ENCODE results near the gene PRIM2.
"Not testable (repeated sequence)": the region's sequence is repeated elsewhere in the genome, so short reads cannot be mapped to it uniquely, and the experiment has no call there.

PRIM2 gene

GRCh38 chr6:57310817-57311157, 6.6 kb upstream of the PRIM2 start:
- Histone ChIP-seq H3K9me3 (ENCODE audit: control insufficient read depth, insufficient read depth, low read length) (no peaks in the 10 kb centered on the region), H3K9ac (ENCODE audit: low read depth, low read length) (no peak overlapping the region), H3K27me3 (ENCODE audit: control insufficient read depth, insufficient read depth, low read length) (no peaks in the 10 kb centered on the region), H3K4me1 (ENCODE audit: control insufficient read depth, insufficient read depth, low read length) (no peaks in the 10 kb centered on the region), H3K4me3 (ENCODE audit: low read depth, low read length) (no peak overlapping the region), H3K36me3 (ENCODE audit: control insufficient read depth, insufficient read depth, low read length) (no peaks in the 10 kb centered on the region)

DNA sequence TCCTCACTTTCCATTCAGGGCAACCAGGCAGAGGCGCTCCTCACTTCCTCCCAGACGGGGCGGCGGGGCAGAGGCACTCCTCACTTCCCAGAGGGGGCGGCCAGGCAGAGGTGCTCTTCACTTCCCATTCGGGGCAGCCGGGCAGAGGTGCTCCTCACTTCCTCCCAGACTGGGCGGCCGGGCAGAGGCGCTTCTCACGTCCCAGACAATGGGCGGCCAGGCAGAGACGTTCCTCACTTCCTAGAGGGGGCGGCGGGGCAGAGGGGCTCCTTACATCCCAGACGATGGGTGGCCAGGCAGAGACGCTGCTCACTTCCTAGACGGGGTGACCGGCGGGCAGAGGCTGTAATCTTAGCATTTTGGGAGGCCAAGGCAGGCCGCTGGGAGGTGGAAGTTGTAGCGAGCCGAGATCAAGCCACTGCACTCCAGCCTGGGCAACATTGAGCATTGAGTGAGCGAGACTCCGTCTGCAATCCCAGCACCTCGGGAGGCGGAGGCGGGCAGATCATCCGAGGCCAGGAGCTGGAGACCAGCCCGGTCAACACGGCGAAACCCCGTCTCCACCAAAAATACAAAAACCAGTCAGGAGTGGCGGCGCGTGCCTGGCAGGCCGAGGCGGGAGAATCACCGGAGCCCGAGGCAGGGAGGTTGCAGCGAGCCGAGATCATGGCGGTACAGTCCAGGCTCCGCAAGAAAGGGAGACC, 6.0 kb upstream of the PRIM2 start:
- not testable (repeated sequence) for H3K27me3 ChIP-seq (ENCODE audit: control insufficient read depth, insufficient read depth, low read length); H3K4me3 ChIP-seq (ENCODE audit: low read depth, low read length); H3K4me1 ChIP-seq (ENCODE audit: control insufficient read depth, insufficient read depth, low read length); H3K36me3 ChIP-seq (ENCODE audit: control insufficient read depth, insufficient read depth, low read length); H3K9me3 ChIP-seq (ENCODE audit: control insufficient read depth, insufficient read depth, low read length); H3K9ac ChIP-seq (ENCODE audit: low read depth, low read length)

DNA sequence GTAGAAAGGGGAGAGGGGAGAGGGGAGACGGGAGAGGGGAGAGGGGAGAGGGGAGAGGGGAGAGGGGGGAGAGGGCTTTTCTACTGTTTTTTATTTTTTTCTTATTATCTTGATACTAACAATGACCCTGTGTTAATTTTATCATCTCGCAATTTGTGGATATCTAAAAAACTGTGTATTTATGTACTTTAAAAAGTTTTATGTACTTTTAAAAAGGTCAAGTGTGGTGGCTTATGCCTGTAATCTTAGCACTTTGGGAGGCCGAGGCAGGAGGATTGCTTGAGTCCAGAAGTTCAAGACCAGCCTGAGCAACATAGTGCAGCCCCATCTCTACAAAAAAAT, 5.5 kb upstream of the PRIM2 start:
- no peaks in the 10 kb centered on the region for H3K27me3 ChIP-seq (ENCODE audit: control insufficient read depth, insufficient read depth, low read length)
- H3K36me3 ChIP-seq (ENCODE audit: control insufficient read depth, insufficient read depth, low read length) = no peaks in the 10 kb centered on the region
- no peak overlapping the region for H3K4me3 ChIP-seq (ENCODE audit: low read depth, low read length)
- no peaks in the 10 kb centered on the region for H3K9me3 ChIP-seq (ENCODE audit: control insufficient read depth, insufficient read depth, low read length)
- no peaks in the 10 kb centered on the region for H3K4me1 ChIP-seq (ENCODE audit: control insufficient read depth, insufficient read depth, low read length)
- H3K9ac ChIP-seq (ENCODE audit: low read depth, low read length) = no peak overlapping the region

DNA sequence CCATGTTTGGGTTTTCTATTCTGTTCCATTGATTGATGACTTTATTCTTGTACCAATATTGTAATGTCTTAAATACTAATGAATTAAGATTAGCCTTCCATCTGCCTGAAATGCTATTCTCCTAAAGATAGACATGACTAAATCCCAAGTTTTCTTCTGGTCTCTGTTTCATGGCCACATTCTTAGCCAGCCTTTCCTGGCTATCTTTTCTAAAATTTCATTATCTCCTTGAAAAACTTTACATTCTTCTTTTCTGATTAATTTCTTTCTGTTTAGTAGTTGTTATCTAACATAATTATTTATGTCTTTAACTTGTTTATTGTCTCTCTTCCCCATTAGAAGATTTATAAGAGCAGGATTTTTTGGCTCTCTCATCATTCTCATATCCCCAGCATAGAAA, 4.4 kb upstream of the PRIM2 start:
- H3K36me3 ChIP-seq (ENCODE audit: control insufficient read depth, insufficient read depth, low read length) = no peaks in the 10 kb centered on the region
- no peaks in the 10 kb centered on the region for H3K9me3 ChIP-seq (ENCODE audit: control insufficient read depth, insufficient read depth, low read length)
- H3K27me3 ChIP-seq (ENCODE audit: control insufficient read depth, insufficient read depth, low read length) = no peaks in the 10 kb centered on the region
- H3K4me1 ChIP-seq (ENCODE audit: control insufficient read depth, insufficient read depth, low read length) = no peaks in the 10 kb centered on the region
- H3K9ac ChIP-seq (ENCODE audit: low read depth, low read length) = no peak overlapping the region
- H3K4me3 ChIP-seq (ENCODE audit: low read depth, low read length) = no peak overlapping the region

- H3K4me3 ChIP-seq (ENCODE audit: low read depth, low read length) = no peak overlapping the region
- H3K4me1 ChIP-seq (ENCODE audit: control insufficient read depth, insufficient read depth, low read length) = no peaks in the 10 kb centered on the region
- H3K9me3 ChIP-seq (ENCODE audit: control insufficient read depth, insufficient read depth, low read length) = no peaks in the 10 kb centered on the region
- no peak overlapping the region for H3K9ac ChIP-seq (ENCODE audit: low read depth, low read length)
- no peaks in the 10 kb centered on the region for H3K36me3 ChIP-seq (ENCODE audit: control insufficient read depth, insufficient read depth, low read length)
- no peaks in the 10 kb centered on the region for H3K27me3 ChIP-seq (ENCODE audit: control insufficient read depth, insufficient read depth, low read length)
These were observed 3.5 kb upstream of the PRIM2 start for GRCh38 chr6:57313711-57314471.

GRCh38 chr6:57315111-57315510, 2.3 kb upstream of the PRIM2 start:
- Histone ChIP-seq H3K36me3 (ENCODE audit: control insufficient read depth, insufficient read depth, low read length) (peaks cover 2% of the 10 kb centered on the region), H3K9me3 (ENCODE audit: control insufficient read depth, insufficient read depth, low read length) (no peaks in the 10 kb centered on the region), H3K27me3 (ENCODE audit: control insufficient read depth, insufficient read depth, low read length) (no peaks in the 10 kb centered on the region), H3K4me3 (ENCODE audit: low read depth, low read length) (no peak overlapping the region), H3K9ac (ENCODE audit: low read depth, low read length) (no peak overlapping the region), H3K4me1 (ENCODE audit: control insufficient read depth, insufficient read depth, low read length) (no peaks in the 10 kb centered on the region)

DNA sequence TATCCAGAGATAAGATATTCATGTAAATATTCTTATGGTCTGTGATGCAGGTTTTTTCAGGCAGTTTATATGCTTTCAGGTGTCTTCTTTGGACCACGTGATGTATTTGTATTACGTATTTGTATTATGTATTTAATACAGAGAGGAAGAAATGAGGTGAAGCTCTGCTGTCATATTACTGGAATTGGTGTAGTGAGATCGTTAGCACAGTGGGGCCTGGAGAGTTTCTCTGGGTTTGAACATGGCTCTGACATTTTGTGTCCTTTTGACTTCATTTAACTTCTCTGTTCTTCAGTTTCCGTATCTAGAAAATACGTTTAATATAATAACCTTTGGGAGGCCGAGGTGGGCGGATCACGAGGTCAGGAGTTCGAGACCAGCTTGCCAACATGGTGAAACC, 1.6 kb upstream of the PRIM2 start:
- Histone ChIP-seq H3K4me3 (ENCODE audit: low read depth, low read length) (no peak overlapping the region), H3K36me3 (ENCODE audit: control insufficient read depth, insufficient read depth, low read length) (peaks cover 2% of the 10 kb centered on the region), H3K4me1 (ENCODE audit: control insufficient read depth, insufficient read depth, low read length) (no peaks in the 10 kb centered on the region), H3K9ac (ENCODE audit: low read depth, low read length) (no peak overlapping the region), H3K9me3 (ENCODE audit: control insufficient read depth, insufficient read depth, low read length) (no peaks in the 10 kb centered on the region), H3K27me3 (ENCODE audit: control insufficient read depth, insufficient read depth, low read length) (no peaks in the 10 kb centered on the region)

- H3K9ac ChIP-seq (ENCODE audit: low read depth, low read length) = no peak overlapping the region
- H3K4me1 ChIP-seq (ENCODE audit: control insufficient read depth, insufficient read depth, low read length) = no peaks in the 10 kb centered on the region
- peaks cover 2% of the 10 kb centered on the region for H3K36me3 ChIP-seq (ENCODE audit: control insufficient read depth, insufficient read depth, low read length)
- H3K9me3 ChIP-seq (ENCODE audit: control insufficient read depth, insufficient read depth, low read length) = no peaks in the 10 kb centered on the region
- H3K27me3 ChIP-seq (ENCODE audit: control insufficient read depth, insufficient read depth, low read length) = no peaks in the 10 kb centered on the region
- H3K4me3 ChIP-seq (ENCODE audit: low read depth, low read length) = peak overlapping the region; percentile 97
These were observed 810 bp upstream of the PRIM2 start for GRCh38 chr6:57316581-57317059.

DNA sequence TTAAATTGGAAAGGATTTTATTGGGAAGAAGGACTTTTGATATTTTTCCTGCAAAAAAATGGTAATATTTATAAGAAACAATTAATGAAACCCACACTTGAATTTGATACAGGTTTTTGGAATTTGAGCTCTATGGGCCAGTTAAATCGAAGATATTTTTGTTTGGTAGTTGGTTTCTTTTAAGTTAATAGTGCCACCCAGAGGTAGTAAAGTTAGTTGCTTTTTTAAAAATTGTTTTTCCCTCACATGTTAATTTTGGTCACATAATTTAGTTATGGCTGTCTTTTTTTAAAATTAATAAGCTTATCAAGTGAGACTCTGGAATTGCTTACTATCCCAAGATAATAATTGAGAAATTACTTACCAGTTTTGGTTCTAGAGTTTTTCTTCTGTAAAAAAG, 7.1 kb downstream of the PRIM2 start:
- H3K9me3 ChIP-seq (ENCODE audit: control insufficient read depth, insufficient read depth, low read length) = no peaks in the 10 kb centered on the region
- peaks cover 17% of the 10 kb centered on the region for H3K36me3 ChIP-seq (ENCODE audit: control insufficient read depth, insufficient read depth, low read length)
- H3K4me3 ChIP-seq (ENCODE audit: low read depth, low read length) = no peak overlapping the region
- no peak overlapping the region for H3K9ac ChIP-seq (ENCODE audit: low read depth, low read length)
- no peaks in the 10 kb centered on the region for H3K27me3 ChIP-seq (ENCODE audit: control insufficient read depth, insufficient read depth, low read length)
- H3K4me1 ChIP-seq (ENCODE audit: control insufficient read depth, insufficient read depth, low read length) = no peaks in the 10 kb centered on the region

DNA sequence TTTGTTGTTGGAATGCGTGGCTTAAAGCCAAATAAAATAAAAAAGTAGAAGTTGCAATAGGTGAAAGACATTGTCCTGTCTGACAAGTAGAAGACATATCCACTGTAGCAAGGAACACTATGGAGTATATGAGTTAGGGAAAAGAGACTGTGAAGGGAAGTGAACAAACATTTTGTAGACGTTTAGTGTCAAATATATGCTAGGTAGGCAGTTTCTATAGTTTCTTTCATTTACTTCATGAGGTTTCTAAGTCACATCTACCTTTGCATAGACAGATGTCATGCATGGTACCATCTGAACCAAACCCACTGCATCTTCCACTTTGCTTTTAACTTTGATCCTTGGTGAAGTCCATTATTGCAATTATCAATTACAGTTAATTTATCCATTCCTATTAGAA, 9.9 kb downstream of the PRIM2 start:
- Histone ChIP-seq H3K27me3 (ENCODE audit: control insufficient read depth, insufficient read depth, low read length) (no peaks in the 10 kb centered on the region), H3K4me3 (ENCODE audit: low read depth, low read length) (no peak overlapping the region), H3K9me3 (ENCODE audit: control insufficient read depth, insufficient read depth, low read length) (peaks cover 2% of the 10 kb centered on the region), H3K36me3 (ENCODE audit: control insufficient read depth, insufficient read depth, low read length) (peaks cover 16% of the 10 kb centered on the region), H3K9ac (ENCODE audit: low read depth, low read length) (no peak overlapping the region), H3K4me1 (ENCODE audit: control insufficient read depth, insufficient read depth, low read length) (no peaks in the 10 kb centered on the region)

DNA sequence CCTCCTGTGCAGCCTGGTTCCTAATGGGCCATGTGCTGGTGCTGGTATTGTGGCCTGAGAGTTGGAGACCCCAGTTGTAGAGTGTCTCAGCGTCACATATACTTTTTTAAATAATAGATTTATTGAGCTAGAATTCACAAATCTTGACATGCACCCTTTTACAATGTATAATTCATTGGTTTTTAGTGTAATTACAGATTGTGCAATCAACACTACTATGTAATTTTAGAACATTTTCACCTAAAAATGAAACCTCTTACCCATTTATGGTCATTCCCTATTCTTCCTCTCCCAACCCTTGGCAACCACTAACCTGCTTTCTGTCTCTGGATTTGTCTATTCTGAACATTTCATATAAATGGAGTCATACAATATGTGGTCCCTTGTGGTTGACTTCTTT, 10.6 kb downstream of the PRIM2 start:
- Histone ChIP-seq H3K4me1 (ENCODE audit: control insufficient read depth, insufficient read depth, low read length) (no peaks in the 10 kb centered on the region), H3K36me3 (ENCODE audit: control insufficient read depth, insufficient read depth, low read length) (peaks cover 16% of the 10 kb centered on the region), H3K4me3 (ENCODE audit: low read depth, low read length) (no peak overlapping the region), H3K27me3 (ENCODE audit: control insufficient read depth, insufficient read depth, low read length) (no peaks in the 10 kb centered on the region), H3K9me3 (ENCODE audit: control insufficient read depth, insufficient read depth, low read length) (peaks cover 8% of the 10 kb centered on the region), H3K9ac (ENCODE audit: low read depth, low read length) (no peak overlapping the region)

DNA sequence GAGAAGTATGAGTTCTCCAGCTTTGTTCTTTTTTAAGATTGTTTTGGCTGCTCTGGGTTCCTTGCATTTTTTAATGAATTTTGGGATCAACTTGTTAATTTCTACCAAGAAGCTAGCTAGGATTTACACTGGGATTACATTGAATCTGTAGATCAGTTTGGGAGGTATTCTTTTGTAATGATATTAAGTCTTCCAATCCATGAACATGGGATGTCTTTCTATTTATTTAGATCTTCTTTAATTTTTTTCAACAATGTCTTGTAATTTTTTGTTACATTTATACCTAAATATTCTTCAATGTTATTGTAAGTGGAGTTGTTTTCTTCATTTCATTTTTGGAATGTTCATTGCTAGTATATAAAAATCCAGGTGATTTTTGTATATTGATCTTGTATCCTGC, 12.5 kb downstream of the PRIM2 start:
- peaks cover 20% of the 10 kb centered on the region for H3K36me3 ChIP-seq (ENCODE audit: control insufficient read depth, insufficient read depth, low read length)
- H3K9me3 ChIP-seq (ENCODE audit: control insufficient read depth, insufficient read depth, low read length) = peaks cover 20% of the 10 kb centered on the region

More for the DNA sequence above, 12.5 kb downstream of the PRIM2 start:
- no peaks in the 10 kb centered on the region for H3K27me3 ChIP-seq (ENCODE audit: control insufficient read depth, insufficient read depth, low read length)
- H3K4me1 ChIP-seq (ENCODE audit: control insufficient read depth, insufficient read depth, low read length) = no peaks in the 10 kb centered on the region
- no peak overlapping the region for H3K4me3 ChIP-seq (ENCODE audit: low read depth, low read length)
- no peak overlapping the region for H3K9ac ChIP-seq (ENCODE audit: low read depth, low read length)

Measured in iPS-15b (cell line).